Neural progenitor cell (in vitro differentiated cells): ENCODE data around the gene IL21R. TPM values are rescaled to one million over a fixed set of nuclear protein-coding genes. Genes with fewer than 3 reads are reported as not detected.

Experiments
- DNase-seq: peaks from one replicate; pipeline ENCODE4 v3.0.0-alpha.2; 2016; ENCODE audit warnings: low spot score
- H2AFZ ChIP-seq: fragments of 200-600 bp; sonication (generic); replicated peaks from 2 replicates; pipeline ENCODE4 v1.6.1; 2016; ENCODE audit warnings: antibody characterized with exemption
- H3F3A ChIP-seq: fragments of 200-600 bp; sonication (generic); 2 replicates; pipeline ENCODE4 v1.6.1; 2016; ENCODE audit warnings: antibody characterized with exemption, low read depth
- H3K27ac ChIP-seq: fragments of 200-600 bp; sonication (generic); 2 replicates; pipeline ENCODE4 v1.5.1; 2016; ENCODE audit warnings: mild to moderate bottlenecking
- H3K27me3 ChIP-seq: fragments of 200-600 bp; sonication (generic); 2 replicates; pipeline ENCODE4 v1.6.1; 2016; ENCODE audit warnings: mild to moderate bottlenecking, moderate library complexity
- H3K36me3 ChIP-seq: fragments of 200-600 bp; sonication (generic); 2 replicates; pipeline ENCODE4 v1.5.1; 2016
- H3K4me1 ChIP-seq: fragments of 200-600 bp; sonication (generic); 2 replicates; pipeline ENCODE4 v1.6.1; 2016; ENCODE audit warnings: mixed run types
- H3K4me2 ChIP-seq: fragments of 200-600 bp; sonication (generic); 2 replicates; pipeline ENCODE4 v1.6.1; 2016
- H3K4me3 ChIP-seq: fragments of 200-600 bp; sonication (generic); 2 replicates; pipeline ENCODE4 v1.5.1; 2016
- H3K79me2 ChIP-seq: fragments of 200-600 bp; sonication (generic); 2 replicates; pipeline ENCODE4 v1.6.1; 2016; ENCODE audit warnings: low read depth
- H3K9ac ChIP-seq: fragments of 200-600 bp; sonication (generic); 2 replicates; pipeline ENCODE4 v1.6.1; 2016
- H3K9me3 ChIP-seq: fragments of 200-600 bp; sonication (generic); 2 replicates; pipeline ENCODE4 v1.5.1; 2016; ENCODE audit warnings: low read depth
- H4K20me1 ChIP-seq: fragments of 200-600 bp; sonication (generic); 2 replicates; pipeline ENCODE4 v1.6.1; 2016; ENCODE audit warnings: low read depth
- H3K27ac Mint-ChIP-seq: 3 replicates; pipeline ENCODE4 v1.8.0; 2021; ENCODE audit warnings: mixed read lengths
- H3K27me3 Mint-ChIP-seq: 2 replicates; pipeline ENCODE4 v1.8.0; 2022; ENCODE audit warnings: low read depth, mild to moderate bottlenecking, inconsistent platforms, moderate library complexity, mixed read lengths; ENCODE audit not compliant: insufficient read depth
- H3K36me3 Mint-ChIP-seq: 3 replicates; pipeline ENCODE4 v1.8.0; 2021; ENCODE audit warnings: mixed read lengths
- H3K4me1 Mint-ChIP-seq: 3 replicates; pipeline ENCODE4 v1.8.0; 2021; ENCODE audit warnings: mixed read lengths
- H3K4me3 Mint-ChIP-seq: 3 replicates; pipeline ENCODE4 v1.8.0; 2021; ENCODE audit warnings: mild to moderate bottlenecking, moderate library complexity, mixed read lengths
- H3K9me3 Mint-ChIP-seq: 3 replicates; pipeline ENCODE4 v1.8.0; 2020; ENCODE audit warnings: mixed read lengths
- CTCF ChIP-seq: fragments of 200-600 bp; sonication (generic); IDR thresholded peaks from 2 replicates; pipeline ENCODE4 v1.5.1; 2017; ENCODE audit warnings: antibody characterized with exemption, mild to moderate bottlenecking
- EZH2 ChIP-seq: fragments of 200-600 bp; sonication (generic); IDR thresholded peaks from 2 replicates; pipeline ENCODE4 v1.6.1; 2017; ENCODE audit warnings: antibody characterized with exemption, mild to moderate bottlenecking, moderate library complexity
- EZH2phosphoT487 ChIP-seq: fragments of 200-600 bp; sonication (generic); IDR thresholded peaks from 2 replicates; pipeline ENCODE4 v1.6.1; 2017; ENCODE audit warnings: antibody characterized with exemption
- total RNA-seq: library from RNA; depleted of rRNA; stranded (reverse); fragments of >200 nt; gene quantifications from 2 replicates; pipeline ENCODE4 v1.2.3, GENCODE V29; 2015; ENCODE audit warnings: low replicate concordance

The IL21R gene
- total RNA-seq, 1 donor from 2014 or later = not detected

GRCh38 chr16:27414788-27415431 is 12.9 kb downstream of the IL21R start:
- H3K79me2 ChIP-seq = no peaks in the 10 kb centered on the region
- no peaks in the 10 kb centered on the region for H3K4me1 Mint-ChIP-seq
- TF ChIP-seq CTCF = no peak
- no peak for TF ChIP-seq EZH2phosphoT487
- no peak for TF ChIP-seq EZH2
- DNase-seq = no peak
- H3K27me3 Mint-ChIP-seq = peaks cover 3% of the 10 kb centered on the region
- H3K4me3 Mint-ChIP-seq = no peak overlapping the region
- no peak overlapping the region for H2AFZ ChIP-seq
- H3K9me3 ChIP-seq = no peaks in the 10 kb centered on the region
- H3K27ac Mint-ChIP-seq = no peak overlapping the region
- H3K9ac ChIP-seq = no peak overlapping the region
- H4K20me1 ChIP-seq = no peaks in the 10 kb centered on the region
- H3K9me3 Mint-ChIP-seq = peaks cover 2% of the 10 kb centered on the region
- no peak overlapping the region for H3K27ac ChIP-seq
- H3K4me2 ChIP-seq = no peak overlapping the region
- H3K4me3 ChIP-seq = no peak overlapping the region
- H3F3A ChIP-seq = no peaks in the 10 kb centered on the region
- H3K36me3 ChIP-seq = no peaks in the 10 kb centered on the region
- H3K4me1 ChIP-seq = no peaks in the 10 kb centered on the region
- H3K36me3 Mint-ChIP-seq = no peaks in the 10 kb centered on the region
- no peaks in the 10 kb centered on the region for H3K27me3 ChIP-seq

DNA sequence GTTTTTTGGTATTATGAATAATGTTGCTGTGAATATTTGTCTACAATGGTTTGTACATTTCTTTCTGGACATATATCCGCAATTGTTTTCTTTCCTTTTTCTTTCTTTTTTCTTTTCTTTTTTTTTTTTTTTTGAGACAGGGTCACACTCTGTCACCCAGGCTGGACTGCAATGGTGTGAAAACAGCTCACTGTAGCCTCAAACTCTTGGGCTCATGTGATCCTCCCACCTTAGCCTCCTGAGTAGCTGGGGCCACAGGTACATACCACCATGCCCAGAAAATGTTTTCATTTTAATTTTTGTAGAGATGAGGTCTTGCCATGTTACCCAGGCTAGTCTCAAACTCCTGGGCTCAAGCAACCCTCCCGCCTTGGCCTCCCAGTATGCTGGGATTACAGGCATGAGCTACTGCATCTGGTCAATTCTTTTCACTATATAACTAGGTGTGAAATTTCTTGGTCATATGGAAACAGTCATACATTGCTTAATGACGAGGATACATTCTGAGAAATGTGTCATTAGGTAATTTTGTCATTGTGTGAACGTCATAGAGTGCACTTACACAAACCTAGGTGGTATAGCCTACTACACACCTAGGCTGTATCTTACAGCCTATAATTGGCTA is 15.2 kb downstream of the IL21R start:
- no peaks in the 10 kb centered on the region for H3K36me3 ChIP-seq
- no peak overlapping the region for H3K27ac ChIP-seq
- peaks cover 13% of the 10 kb centered on the region for H3K9me3 ChIP-seq
- TF ChIP-seq EZH2 (no peak), CTCF (no peak), EZH2phosphoT487 (no peak)
- H3K79me2 ChIP-seq = no peaks in the 10 kb centered on the region
- no peaks in the 10 kb centered on the region for H4K20me1 ChIP-seq
- no peaks in the 10 kb centered on the region for H3K4me1 Mint-ChIP-seq
- H3K36me3 Mint-ChIP-seq = no peaks in the 10 kb centered on the region
- H3F3A ChIP-seq = no peaks in the 10 kb centered on the region
- no peaks in the 10 kb centered on the region for H3K27me3 ChIP-seq
- H3K4me1 ChIP-seq = no peaks in the 10 kb centered on the region
- no peak overlapping the region for H3K4me2 ChIP-seq
- peaks cover 3% of the 10 kb centered on the region for H3K27me3 Mint-ChIP-seq
- no peak overlapping the region for H2AFZ ChIP-seq
- H3K9ac ChIP-seq = no peak overlapping the region
- H3K4me3 ChIP-seq = no peak overlapping the region
- peaks cover 7% of the 10 kb centered on the region for H3K9me3 Mint-ChIP-seq
- no peak overlapping the region for H3K27ac Mint-ChIP-seq
- no peak for DNase-seq
- no peak overlapping the region for H3K4me3 Mint-ChIP-seq

DNA sequence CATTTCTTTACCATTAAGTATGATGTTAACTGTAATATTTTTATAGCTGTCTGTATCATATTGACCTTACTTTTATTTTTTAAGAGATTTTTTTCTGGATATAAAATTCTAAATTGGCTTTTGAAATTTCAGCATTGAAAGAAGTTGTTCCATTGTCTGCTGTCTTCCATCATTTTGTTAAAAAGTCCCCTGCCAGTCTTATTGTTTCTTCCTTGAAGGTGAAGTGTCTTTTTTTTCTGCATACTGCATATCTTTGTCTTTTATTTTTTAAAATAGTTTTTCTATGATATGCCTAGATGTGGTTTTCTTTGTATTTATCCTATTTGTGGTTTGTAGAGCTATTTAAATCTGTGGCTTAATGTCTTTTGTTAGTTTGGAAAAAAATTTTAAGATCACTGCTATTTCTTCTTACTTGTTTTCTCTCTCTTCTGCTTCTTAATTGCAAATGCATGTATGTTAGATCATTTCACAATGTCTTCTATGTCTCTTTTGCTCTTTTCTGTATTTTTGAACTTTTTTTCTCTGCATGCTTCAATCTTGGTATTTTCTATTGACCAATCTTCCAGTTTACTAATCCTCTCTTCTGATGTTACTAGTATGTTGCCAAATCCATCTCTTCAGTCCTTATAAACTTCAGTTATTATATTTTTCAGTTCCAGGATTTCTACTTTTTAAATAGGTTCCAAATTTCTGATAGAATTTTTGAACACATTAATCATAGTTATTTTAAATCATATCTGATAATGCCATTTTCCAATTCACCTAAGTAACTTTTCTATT is 20.2 kb downstream of the IL21R start:
- Histone ChIP-seq H3K36me3 (no peaks in the 10 kb centered on the region), H3K4me2 (no peak overlapping the region), H3K27me3 (no peaks in the 10 kb centered on the region), H3K79me2 (no peaks in the 10 kb centered on the region), H4K20me1 (no peaks in the 10 kb centered on the region), H3K4me3 (no peak overlapping the region), H2AFZ (no peak overlapping the region), H3K9ac (no peak overlapping the region), H3K9me3 (peaks cover 22% of the 10 kb centered on the region), H3K4me1 (no peaks in the 10 kb centered on the region), H3F3A (no peaks in the 10 kb centered on the region), H3K27ac (no peak overlapping the region)
- DNase-seq = no peak
- Mint-ChIP-seq H3K27ac (no peak overlapping the region), H3K9me3 (peaks cover 14% of the 10 kb centered on the region), H3K27me3 (no peaks in the 10 kb centered on the region), H3K36me3 (no peaks in the 10 kb centered on the region), H3K4me3 (no peak overlapping the region), H3K4me1 (no peaks in the 10 kb centered on the region)
- no peak for TF ChIP-seq EZH2
- no peak for TF ChIP-seq CTCF
- TF ChIP-seq EZH2phosphoT487 = no peak
